Kidney tubule cell (primary cell): ENCODE data around the gene NFIB.

Experiments used
- DNase-seq: peaks from one replicate; pipeline ENCODE4 v3.0.0-alpha.2; 2018; ENCODE audit warnings: low spot score

The NFIB gene

GRCh38 chr9:14344941-14345353, 31.0 kb upstream of the NFIB start:
- DNase-seq, result peak; percentile 7

DNA sequence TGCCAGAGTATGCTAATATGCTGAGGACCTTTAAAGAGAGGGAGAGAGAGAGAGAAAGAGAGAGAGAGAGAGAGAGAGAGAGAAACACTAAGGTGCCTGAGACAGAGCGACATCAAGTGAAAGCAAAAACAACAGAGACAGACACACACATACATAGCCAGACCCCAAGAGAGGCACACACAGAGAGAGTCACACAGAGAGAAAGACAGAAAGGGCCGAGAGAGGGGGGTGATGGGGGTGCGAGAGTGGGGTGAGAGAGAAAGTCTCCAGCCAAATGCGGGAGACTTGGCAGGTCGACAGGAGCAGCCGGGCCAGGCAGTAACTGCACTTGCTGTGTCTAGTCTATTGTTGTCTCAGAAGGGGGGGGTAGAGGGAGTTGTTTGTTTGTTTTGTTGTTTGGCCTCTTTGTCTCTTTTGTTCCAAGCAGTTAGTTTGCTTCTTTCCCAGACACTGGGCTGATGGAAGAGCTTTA, 30.1 kb upstream of the NFIB start:
- DNase-seq, result peak; percentile 6

- no peak for DNase-seq
These were observed 29.5 kb upstream of the NFIB start for GRCh38 chr9:14343261-14344031.

GRCh38 chr9:14342736-14343135, 28.8 kb upstream of the NFIB start:
- no peak for DNase-seq

DNA sequence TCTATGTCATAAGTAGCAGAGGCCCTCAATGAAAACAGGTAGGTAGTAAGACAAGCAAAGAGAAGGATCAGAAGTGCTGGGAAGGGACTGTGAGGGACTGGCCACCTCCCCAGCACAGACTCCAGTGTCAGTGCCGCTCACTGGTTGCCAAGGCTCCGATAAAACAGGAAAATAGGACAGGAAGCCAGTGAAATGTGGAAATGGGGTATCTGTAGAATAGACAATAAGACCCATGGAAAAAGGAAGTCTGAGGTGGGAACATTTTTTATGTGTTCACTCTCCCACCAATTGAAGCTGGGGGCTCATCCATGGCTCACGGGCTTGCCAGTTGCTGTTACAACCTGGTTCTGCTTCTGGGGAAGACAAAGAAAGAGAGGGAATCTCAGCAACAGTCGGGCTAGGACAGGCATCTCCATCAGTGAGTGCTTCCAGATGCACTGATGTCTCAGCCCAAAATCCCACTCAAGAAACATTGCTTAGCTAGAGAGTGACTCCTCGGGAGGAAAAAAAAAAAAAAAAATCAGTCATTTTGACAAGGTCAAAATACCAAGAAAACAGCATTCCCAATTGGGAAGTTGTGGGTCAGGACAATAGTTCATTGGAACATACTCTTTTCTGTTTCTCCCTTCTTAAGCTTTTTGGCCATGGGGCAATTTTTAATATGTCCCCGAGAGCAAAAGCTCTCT, 27.6 kb upstream of the NFIB start:
- DNase-seq, result no peak

DNA sequence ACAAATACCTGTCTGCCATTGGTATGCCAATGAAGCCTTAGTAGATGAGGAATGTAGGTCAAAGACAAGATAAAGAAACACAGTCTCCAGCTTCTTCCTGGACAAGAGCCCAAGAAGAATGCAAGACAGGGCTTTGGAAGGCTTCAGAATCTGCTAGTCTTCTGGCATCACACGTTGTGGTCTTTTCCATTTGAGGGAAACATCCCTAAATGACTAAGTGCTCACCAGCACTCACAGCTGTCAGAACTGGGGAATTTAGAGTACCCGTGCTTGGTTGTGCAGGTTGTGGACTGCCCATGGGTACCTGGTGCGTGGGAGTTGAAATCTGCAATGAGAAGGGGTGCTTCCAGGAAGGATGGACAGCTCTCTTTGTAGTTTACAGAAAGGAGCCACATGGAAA, 27.1 kb upstream of the NFIB start:
- no peak for DNase-seq

GRCh38 chr9:14340219-14340873, 26.4 kb upstream of the NFIB start:
- peak; percentile 6 for DNase-seq

DNA sequence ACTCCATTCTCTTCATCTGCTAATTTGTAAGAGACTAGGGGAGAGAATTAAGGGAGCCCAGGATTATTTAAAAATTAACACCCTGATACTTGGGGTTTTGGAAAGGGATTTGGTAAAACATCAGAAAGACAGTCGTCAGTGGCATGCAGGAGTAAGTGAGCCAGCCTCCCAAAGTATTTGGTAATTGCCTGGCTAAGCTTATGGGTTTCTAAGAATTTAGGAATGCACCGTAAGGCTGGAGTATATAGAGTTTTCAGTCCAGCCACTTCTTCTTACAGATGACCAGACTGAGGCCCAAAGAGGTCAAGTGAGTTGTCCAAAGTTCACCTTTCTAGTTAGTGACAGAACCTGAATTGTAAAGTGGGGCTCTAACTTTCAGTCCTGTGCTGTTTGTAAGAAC, 25.8 kb upstream of the NFIB start:
- DNase-seq, result peak; percentile 8

DNA sequence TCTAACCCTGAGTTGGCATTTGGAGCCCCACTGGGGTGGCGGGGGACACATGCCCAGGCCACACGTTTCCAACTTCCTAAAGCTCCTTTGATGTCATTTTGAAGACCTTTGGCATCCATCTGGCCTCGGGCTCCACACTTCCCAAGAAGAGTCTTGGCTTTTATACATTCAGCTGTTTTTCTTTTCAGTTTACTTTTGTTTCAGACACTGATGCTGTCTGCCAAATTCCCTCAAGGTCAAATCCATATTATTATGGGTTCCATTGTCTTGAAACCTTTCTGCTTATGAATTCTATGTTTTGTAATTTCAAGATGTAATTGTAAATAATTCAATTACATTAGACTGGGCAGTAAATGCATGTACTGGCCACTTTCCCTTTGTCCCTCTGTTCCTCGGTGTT, 23.7 kb upstream of the NFIB start:
- DNase-seq, result no peak

DNA sequence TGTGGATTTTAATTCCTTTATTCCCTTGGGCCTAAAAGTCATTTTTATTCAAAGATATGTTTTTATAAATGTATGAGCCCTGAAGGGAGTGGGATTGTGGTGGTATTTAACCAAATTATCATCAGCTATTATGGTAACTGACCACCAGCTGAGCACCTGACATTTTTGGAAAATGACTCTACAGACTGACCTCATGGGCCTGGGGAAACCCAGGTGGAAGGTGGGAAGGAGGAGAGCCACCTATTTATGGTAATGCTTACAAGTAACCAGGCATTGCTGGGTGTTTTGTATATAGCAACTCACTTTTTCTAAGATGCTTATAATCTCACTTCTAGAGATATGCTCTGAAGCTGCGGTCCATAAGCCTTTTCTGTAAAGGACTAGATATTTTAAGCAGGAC, 22.3 kb upstream of the NFIB start:
- peak; percentile 63 for DNase-seq

GRCh38 chr9:14331120-14331519, 17.2 kb upstream of the NFIB start:
- no peak for DNase-seq

- DNase-seq, result no peak
These were observed 13.1 kb upstream of the NFIB start for GRCh38 chr9:14327036-14327435.

DNA sequence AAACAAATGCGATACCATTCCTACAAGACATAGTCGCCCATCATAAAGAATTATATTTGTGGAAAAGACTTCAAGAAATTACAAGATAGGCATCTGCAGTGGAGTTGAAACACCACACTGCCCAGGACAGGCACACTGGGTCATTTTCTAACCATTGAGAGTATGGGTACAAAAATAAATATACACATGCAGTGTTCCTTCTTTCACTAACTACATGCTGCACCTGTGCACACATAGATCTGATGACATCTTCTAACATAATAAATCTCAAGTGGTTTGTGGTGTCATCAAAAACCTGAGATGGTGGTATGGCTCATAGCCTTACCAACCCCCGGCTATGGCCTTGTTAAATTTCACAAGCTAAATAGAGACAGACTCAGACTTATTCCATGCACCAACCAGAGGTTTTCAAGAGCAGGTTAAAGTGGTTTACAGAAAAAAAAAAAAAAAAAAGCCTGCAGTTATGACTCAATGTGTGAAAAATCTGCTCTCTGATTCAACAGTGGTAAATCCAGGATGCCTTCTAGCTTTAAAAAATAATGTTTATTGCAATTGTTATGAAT, 12.4 kb upstream of the NFIB start:
- DNase-seq, result peak; percentile 90

DNA sequence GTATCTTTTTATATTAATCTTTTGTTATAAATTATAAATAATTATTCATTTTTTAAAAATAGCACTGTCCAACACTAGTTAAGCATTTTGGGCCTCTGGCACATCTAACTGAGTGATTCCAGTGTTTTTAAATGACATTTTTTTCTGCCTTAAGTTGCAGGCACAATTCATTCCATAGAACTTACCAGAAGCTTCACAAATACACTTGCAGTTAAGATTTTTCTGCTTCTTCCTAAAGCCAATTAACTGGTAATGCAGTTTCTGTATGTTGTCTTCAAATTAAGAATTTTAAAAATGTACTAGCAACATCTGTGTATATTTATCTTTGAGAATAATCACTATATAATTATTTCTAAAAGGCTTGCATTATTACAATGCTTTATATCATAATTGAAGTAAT, 11.2 kb upstream of the NFIB start:
- DNase-seq, result no peak

GRCh38 chr9:14323985-14324650, 10.2 kb upstream of the NFIB start:
- no peak for DNase-seq

GRCh38 chr9:14323083-14323971, 9.4 kb upstream of the NFIB start:
- no peak for DNase-seq

DNA sequence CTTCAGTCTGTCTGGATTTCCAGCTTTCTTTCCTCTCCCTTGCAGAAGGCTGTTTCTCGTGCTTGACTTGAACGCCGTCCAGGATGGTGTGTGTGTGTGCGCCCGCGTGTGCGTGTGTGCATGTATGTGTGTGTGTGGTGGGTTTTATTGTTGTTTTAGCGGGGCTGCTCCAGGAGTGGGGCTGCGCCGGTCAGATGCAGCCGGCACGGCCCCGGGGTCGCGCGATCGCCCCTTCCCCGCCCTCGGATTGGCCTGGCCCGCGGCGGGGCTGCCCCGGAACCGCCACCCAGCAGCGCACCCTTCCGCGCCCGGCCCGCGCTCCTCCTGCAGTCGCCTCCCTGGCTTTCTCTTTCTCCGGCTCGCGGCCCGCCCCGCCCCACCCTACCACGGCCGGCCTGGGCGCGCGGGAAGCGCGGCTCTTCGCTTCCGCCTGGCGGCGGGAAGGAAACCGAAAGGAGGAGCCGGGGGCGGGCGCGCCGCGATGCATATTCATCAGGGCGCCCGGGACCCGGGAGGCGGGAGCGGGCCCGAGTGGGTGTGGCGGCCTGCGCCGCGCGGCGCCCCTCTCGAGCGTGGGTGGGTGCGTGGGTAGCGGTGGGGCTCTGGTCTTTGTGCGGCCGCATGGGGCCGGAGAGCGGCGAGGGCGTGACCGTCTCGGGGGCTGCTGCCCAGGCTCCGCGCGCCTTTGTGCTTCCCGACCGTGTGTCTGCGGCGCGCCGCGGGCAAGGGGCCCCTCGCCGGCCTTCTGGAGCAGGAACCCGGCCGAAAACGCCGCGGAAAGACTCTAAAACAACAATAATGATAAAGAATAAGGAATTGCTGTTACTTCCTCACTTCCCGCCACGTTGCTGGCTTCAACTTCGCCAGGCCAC, 8.5 kb upstream of the NFIB start:
- peak; percentile 94 for DNase-seq

DNA sequence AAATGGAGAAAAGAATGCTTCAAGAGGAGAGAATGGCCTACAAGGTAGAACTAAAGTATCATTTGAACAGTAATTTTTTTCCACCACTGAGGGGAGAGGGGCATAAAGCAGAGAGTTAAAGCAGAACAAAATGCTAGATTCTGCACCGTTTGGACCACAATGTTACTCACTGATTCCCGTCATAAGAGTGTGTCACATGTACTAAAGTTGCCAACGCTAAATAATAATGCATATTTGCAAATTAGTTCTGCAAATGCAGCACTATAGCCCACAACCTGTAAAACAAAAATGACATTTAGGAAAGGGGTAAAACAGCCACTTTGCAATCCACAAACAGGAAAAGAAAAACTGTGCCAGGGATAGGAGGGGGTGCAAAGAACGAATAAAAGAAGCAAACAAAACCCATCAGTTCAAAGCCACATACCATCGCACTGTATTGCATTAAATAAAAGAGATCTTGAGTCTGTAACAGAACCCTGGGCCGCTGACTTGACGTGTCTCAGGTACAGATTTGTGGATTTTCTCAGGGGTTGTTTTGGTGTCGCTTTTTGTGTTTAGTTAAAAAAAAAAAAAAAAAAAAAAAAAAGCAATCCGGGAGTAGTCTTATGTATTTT, 7.7 kb upstream of the NFIB start:
- DNase-seq, result no peak

- peak; percentile 63 for DNase-seq
These were observed 6.6 kb upstream of the NFIB start for GRCh38 chr9:14320271-14321181.
